ENCODE results near the gene CACNA2D3.
"Not testable (repeated sequence)": the region's sequence is repeated elsewhere in the genome, so short reads cannot be mapped to it uniquely, and the experiment has no call there.

CACNA2D3 gene

DNA sequence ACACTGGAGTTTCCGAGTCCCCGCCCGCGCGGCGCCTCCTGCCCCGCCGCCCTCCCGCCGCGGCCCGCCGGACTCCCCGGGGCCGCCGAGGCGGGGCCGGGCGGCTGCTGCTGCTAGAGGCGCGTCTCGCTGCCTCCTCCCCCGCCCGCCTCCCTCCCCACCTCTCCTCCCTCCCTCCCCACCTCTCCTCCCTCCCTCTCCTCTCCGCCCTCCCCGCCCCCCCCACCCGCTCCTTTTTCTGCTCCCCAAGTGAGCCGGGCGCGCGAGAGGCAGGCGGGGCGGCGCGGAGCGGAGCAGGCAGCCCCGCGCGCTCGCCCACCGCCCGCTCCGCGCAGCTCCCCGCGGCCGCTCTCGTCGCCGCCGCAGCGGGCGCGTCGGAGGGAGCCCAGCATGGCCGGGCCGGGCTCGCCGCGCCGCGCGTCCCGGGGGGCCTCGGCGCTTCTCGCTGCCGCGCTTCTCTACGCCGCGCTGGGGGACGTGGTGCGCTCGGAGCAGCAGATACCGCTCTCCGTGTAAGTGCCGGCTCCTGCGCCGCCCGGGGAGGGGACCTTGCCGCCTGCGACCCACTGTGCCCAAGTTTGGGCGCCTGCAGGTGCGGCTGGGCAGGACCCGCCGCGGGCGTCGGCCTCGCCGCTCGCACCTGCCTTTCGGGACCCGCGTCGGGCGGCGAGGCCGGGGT lies at the start of gene CACNA2D3:
Gene CACNA2D3 (plus strand): TSS at position 229 of the 679 bp plus-strand sequence.
- DNase-seq: peak in 1 of 2 experiments; percentile 47

GRCh38 chr3:54073386-54073785 lies 49.0 kb upstream of the CACNA2D3 start:
- DNase-seq: no peak

- no peak for DNase-seq
Observed at GRCh38 chr3:54079314-54079713, 43.0 kb upstream of the CACNA2D3 start.

DNA sequence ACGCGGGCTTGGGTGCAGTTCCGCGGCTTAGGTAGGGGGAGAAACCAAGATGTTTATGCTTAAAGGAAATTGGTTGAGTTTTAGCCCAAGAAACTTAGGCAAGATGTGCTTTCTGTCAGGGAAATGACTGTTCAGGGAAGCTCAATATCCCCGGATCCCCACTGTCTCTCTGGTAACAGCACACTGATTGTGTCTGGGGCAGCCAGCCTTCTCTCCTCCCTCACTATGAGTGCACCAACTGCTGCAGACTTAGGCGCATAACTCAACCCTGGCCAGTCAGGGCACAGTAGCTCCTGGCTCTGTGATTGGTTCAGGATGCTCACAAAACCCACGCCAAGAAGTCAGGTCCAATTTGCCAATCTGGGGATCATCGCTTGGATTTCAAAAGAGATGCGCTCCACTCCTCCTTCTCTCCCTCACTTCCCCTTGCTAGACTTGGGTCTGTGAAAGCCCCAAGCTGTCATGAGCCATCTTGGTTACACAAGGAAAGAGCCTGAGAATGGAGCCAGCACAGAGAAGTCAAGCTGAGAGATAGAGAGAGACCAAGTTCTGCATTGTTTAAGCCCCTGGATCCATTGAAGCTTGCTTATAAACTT lies 42.5 kb upstream of the CACNA2D3 start:
- DNase-seq: no peak

- no peak for DNase-seq
Observed at GRCh38 chr3:54083921-54084320, 38.4 kb upstream of the CACNA2D3 start.

DNA sequence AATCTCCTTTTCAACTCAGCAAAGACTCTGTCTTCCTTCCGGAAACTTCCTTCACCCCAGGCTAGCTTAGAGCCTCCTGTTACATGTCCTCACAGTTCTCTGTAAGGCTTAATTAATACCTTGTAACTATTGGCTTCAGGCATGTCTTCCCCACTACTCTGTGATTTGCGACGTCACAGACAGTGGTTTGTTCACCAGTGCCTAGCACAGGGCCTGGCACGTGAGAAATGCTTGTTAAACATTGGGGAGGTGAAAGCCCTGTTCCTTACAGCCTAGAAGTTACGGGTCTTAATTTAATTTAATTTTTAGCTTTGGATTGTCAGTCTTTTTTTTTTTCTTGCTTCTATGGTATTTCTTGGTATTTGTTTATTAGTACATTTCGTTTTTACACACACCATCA lies 36.4 kb upstream of the CACNA2D3 start:
- DNase-seq: no peak

GRCh38 chr3:54086652-54087405 lies 35.5 kb upstream of the CACNA2D3 start:
- DNase-seq: no peak

DNA sequence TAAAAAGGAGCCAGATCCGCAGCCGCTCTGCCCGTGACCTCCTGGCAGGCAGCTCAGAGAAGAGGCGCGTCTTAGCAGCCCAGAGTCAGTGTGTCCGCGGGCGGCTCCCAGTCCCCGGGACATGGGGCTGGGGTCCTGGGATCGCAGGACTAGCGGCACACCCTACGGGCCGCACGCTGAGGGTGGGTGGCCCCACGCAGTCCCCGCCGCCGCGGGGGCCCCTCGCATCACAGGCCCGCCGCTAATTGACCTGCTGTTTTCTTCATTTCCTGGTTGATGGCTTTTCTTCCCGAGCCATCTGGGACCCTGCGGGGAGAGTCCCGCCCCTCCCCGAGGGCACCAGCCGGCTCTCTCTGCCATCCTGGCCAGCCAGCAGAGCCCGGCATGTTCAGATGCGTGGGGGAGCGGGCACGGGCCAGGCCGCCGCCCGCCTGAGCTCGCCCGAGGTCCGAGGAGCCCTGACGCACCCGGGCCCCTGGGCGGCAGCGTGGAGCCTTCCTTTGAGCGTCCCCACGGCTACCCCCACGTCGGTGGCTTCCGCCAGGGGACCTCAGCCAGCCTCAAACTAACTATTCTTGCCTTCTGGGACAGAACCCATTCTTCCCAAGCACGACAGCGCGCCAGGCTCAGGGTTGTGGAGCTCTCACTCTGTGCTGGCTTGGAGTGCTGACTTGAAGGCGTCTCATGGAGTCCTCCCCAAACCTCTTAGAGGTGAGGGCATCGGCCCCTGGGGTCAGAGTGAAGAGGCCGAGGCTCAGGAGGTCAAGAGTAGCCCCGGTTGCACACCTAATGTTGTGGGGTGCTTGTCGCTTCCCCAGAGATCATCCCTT lies 34.6 kb upstream of the CACNA2D3 start:
- DNase-seq: no peak

- no peak for DNase-seq
Observed at GRCh38 chr3:54093491-54094248, 28.7 kb upstream of the CACNA2D3 start.

DNA sequence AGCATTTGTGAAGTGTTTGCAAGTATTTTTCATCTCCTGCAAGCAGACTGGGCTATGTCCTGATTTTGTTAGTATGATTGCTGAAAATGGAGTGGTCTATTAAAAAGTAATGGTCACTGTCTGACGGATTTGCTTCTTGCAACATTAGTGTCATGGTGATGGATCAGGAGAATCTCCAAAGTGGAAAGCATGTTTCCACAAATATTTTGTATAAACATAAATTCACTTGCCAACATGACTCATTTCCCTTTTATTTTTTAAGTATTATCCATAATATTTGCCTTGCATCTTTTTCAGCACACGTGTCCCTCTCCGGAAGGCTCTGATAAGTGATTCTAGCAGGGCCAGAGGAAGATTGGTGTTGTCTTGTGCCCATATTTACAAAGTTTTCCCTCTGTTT lies 27.4 kb upstream of the CACNA2D3 start:
- DNase-seq: no peak

DNA sequence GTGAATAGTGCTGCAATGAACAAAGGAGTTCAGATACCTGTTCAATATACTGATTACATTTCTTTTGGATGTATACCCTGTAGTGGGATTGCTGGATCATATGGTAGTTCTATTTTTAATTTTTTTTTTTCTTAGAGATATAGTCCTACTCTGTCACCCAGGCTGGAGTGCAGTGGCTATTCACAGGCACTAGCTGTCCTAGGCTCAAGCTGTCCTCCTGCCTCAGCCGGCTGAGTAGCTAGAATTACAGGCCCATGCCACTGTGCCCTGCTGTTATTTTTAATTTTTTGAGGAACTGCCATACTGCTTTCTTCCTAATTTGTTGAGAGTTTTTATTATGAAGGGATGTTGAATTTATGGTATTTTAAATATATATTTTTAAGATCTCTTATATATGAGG lies 23.0 kb upstream of the CACNA2D3 start:
- no peak for DNase-seq

DNA sequence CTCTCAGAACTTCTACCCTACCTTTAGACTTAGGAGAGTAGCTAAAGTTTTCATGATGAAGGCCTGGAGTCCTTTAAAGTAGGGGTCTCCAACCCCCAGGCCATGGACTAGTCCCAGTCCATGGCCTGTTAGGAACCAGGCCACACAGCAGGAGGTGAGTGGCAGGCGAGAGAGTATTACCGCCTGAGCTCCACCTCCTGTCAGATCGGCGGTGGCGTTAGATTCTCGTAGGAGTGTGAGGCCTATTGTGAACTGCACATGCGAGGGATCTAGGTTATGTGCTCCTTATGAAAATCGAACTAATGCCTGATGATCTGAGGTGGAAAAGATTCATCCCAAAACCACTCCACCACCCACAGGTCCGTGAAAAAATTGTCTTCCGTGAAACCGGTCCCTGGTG lies 18.3 kb upstream of the CACNA2D3 start:
- DNase-seq: no peak

DNA sequence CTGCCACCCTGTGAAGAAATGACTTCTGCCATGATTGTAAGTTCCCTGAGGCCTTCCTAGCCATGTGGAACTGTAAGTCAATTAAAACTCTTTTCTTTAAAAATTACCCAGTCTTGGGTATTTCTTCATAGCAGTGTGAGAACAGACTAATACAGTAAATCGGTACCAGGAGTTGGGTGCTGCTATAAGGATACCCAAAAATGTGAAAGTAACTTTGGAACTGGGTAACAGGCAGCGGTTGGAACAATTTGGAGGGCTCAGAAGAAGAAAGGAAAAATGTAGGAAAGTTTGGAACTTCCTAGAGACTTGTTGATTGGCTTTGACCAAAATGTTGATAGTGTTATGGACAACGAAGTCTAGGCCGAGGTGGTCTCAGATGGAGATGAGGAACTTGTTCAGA lies 6.2 kb upstream of the CACNA2D3 start:
- not testable (repeated sequence) for DNase-seq

GRCh38 chr3:54120657-54121413 lies 1.5 kb upstream of the CACNA2D3 start:
- DNase-seq: peak in 1 of 2 experiments; percentile 10

- no peak for DNase-seq
Observed at GRCh38 chr3:54121414-54122323, 683 bp upstream of the CACNA2D3 start.

DNA sequence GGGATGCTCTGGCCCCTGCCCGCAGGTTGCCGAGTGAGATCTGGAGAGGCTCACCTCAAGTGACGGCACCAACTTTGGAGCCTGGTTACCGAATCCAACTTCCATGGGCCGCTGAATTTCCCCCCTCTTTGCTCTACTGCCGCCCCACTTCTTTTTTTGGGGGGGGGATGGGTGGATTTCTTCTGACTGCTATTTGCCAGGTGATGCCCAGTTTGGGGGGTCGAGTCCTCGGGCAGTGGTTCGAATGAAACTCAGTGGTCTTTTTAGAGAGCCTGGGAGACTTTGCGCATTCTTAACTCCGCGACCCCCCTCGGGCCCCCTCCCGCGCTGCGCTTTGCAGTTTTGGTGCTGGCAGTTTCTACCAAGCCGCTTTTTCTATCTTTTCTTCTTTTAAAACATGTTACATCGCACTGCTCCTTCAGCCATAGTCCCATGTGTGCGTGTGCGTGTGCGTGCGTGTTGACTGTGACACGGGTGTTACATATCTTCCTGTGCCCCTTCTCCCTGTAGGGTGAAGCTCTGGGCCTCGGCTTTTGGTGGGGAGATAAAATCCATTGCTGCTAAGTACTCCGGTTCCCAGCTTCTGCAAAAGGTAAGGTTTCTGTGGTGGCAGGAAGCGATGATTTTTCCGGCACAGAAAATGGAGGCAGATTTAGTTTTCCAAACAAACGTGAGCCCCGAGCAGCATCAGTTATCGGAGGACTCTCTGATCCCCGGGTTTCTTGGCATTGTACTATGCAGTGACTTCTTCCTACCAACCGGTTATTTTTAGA lies 837 bp downstream of the CACNA2D3 start:
- DNase-seq: peak; percentile 17 to 55

- DNase-seq: peak in 1 of 2 experiments; percentile 55
Observed at GRCh38 chr3:54123776-54124196, 1.4 kb downstream of the CACNA2D3 start.

GRCh38 chr3:54125300-54125699 lies 2.9 kb downstream of the CACNA2D3 start:
- DNase-seq: no peak

DNA sequence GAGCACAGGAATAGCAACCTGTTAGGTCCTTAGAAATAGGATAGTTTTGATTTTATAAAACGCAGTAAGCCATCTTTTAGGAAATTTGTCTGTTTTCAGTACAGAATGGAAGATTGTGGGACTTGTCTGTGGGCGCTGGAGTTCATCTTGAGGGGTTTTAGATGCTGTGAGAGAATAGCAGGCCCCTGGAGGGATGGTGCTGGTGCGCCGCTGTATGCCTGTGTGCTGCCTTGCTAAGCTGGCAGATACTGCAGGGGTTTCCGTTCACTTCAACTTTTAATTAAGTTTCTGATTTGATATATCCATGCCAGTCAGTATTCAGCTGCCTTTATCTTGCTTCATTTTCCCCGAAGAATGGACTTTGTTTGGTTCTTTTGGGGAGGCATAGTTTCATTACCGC lies 4.2 kb downstream of the CACNA2D3 start:
- DNase-seq: no peak
